HS-5 (cell line): ENCODE measurements around the gene ERC1.
"Not testable (repeated sequence)": the region's sequence is repeated elsewhere in the genome, so short reads cannot be mapped to it uniquely, and the experiment has no call there.

ENCODE experiments used
- DNase-seq: peaks from one replicate; pipeline ENCODE4 v3.0.0-alpha.2; 2012; ENCODE audit warnings: low read depth

The ERC1 gene

GRCh38 chr12:1322821-1323220 lies 331.8 kb downstream of the ERC1 start:
- no peak for DNase-seq

- no peak for DNase-seq
Observed at GRCh38 chr12:1324099-1324498, 333.1 kb downstream of the ERC1 start.

- no peak for DNase-seq
Observed at GRCh38 chr12:1324910-1325309, 333.9 kb downstream of the ERC1 start.

- no peak for DNase-seq
Observed at GRCh38 chr12:1325666-1326065, 334.6 kb downstream of the ERC1 start.

- no peak for DNase-seq
Observed at GRCh38 chr12:1326258-1326657, 335.2 kb downstream of the ERC1 start.

- DNase-seq: no peak
Observed at GRCh38 chr12:1328391-1328790, 337.4 kb downstream of the ERC1 start.

GRCh38 chr12:1329784-1330476 lies 338.9 kb downstream of the ERC1 start:
- no peak for DNase-seq

- DNase-seq: no peak
Observed at GRCh38 chr12:1330477-1330827, 339.4 kb downstream of the ERC1 start.

GRCh38 chr12:1332327-1332726 lies 341.3 kb downstream of the ERC1 start:
- no peak for DNase-seq

GRCh38 chr12:1338483-1339177 lies 347.6 kb downstream of the ERC1 start:
- DNase-seq: no peak

- not testable (repeated sequence) for DNase-seq
Observed at GRCh38 chr12:1339178-1339541, 348.1 kb downstream of the ERC1 start.

- DNase-seq: no peak
Observed at GRCh38 chr12:1339618-1340319, 348.7 kb downstream of the ERC1 start.

GRCh38 chr12:1341270-1341669 lies 350.2 kb downstream of the ERC1 start:
- not testable (repeated sequence) for DNase-seq

- DNase-seq: no peak
Observed at GRCh38 chr12:1343422-1343821, 352.4 kb downstream of the ERC1 start.

- DNase-seq: no peak
Observed at GRCh38 chr12:1344245-1344644, 353.2 kb downstream of the ERC1 start.

GRCh38 chr12:1346126-1346525 lies 355.1 kb downstream of the ERC1 start:
- peak; percentile 40 for DNase-seq

- DNase-seq: no peak
Observed at GRCh38 chr12:1347294-1347693, 356.3 kb downstream of the ERC1 start.

GRCh38 chr12:1348606-1349005 lies 357.6 kb downstream of the ERC1 start:
- DNase-seq: no peak

- DNase-seq: peak; percentile 90
Observed at GRCh38 chr12:1350055-1350933, 359.3 kb downstream of the ERC1 start.

GRCh38 chr12:1350934-1351240 lies 359.9 kb downstream of the ERC1 start:
- DNase-seq: no peak

- no peak for DNase-seq
Observed at GRCh38 chr12:1351926-1352325, 360.9 kb downstream of the ERC1 start.

GRCh38 chr12:1353451-1353850 lies 362.4 kb downstream of the ERC1 start:
- no peak for DNase-seq

- no peak for DNase-seq
Observed at GRCh38 chr12:1355396-1355795, 364.4 kb downstream of the ERC1 start.
